Measurements from ENCODE around the gene NREP. TPM values are rescaled to one million over a fixed set of nuclear protein-coding genes. Genes with fewer than 3 reads are reported as not detected.

NREP gene
- total RNA-seq, 1 experiment from 2014 or later = 160 TPM

- no peak for TF ChIP-seq NR1H2 (CRISPR knock-in tag; IDR thresholded peaks at IDR 0.05)
- TF ChIP-seq, protein P1, sequence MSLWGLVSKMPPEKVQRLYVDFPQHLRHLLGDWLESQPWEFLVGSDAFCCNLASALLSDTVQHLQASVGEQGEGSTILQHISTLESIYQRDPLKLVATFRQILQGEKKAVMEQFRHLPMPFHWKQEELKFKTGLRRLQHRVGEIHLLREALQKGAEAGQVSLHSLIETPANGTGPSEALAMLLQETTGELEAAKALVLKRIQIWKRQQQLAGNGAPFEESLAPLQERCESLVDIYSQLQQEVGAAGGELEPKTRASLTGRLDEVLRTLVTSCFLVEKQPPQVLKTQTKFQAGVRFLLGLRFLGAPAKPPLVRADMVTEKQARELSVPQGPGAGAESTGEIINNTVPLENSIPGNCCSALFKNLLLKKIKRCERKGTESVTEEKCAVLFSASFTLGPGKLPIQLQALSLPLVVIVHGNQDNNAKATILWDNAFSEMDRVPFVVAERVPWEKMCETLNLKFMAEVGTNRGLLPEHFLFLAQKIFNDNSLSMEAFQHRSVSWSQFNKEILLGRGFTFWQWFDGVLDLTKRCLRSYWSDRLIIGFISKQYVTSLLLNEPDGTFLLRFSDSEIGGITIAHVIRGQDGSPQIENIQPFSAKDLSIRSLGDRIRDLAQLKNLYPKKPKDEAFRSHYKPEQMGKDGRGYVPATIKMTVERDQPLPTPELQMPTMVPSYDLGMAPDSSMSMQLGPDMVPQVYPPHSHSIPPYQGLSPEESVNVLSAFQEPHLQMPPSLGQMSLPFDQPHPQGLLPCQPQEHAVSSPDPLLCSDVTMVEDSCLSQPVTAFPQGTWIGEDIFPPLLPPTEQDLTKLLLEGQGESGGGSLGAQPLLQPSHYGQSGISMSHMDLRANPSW (CRISPR knock-in tag; conservative IDR thresholded peaks at IDR 0.05; ENCODE audit: low read depth) = no peak
These were observed 58.9 kb downstream of the NREP start (continued) for GRCh38 chr5:111697881-111698757.

DNA sequence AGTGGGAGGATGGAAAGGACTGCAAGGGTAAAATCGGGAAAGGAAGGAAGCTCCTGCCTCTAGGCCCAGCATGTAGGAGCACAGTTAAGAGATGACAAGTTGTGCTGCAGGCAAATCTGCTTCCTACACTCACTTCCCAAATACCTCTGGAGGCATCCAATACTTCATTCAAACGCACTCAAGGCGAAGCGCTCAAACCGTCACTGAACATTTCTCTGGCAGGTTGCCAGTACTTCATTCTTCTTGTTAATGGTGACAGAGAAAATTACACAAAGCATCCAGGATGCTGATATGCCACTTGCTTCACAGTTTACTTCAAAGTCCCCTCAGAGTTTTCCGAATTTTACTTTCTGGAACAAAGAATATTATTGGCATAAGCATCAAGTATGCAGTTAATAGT lies 59.8 kb downstream of the NREP start:
- Mint-ChIP-seq H3K4me3 (no peak overlapping the region), H3K27ac (no peak overlapping the region), H3K36me3 (no peaks in the 10 kb centered on the region), H3K9me3 (no peaks in the 10 kb centered on the region), H3K4me1 (peaks cover 25% of the 10 kb centered on the region), H3K27me3 (ENCODE audit: low read depth) (no peaks in the 10 kb centered on the region)
- ChIA-PET POLR2A (no interaction called here), CTCF (no interaction called here)
- no peak for ATAC-seq
- no peak for DNase-seq (ENCODE audit: low spot score)
- no peak for TF ChIP-seq ZNF425 (CRISPR knock-in tag; conservative IDR thresholded peaks at IDR 0.05)
- TF ChIP-seq MYBL2 (CRISPR knock-in tag; IDR thresholded peaks at IDR 0.05) = no peak
- TF ChIP-seq TEAD1 (CRISPR knock-in tag; IDR thresholded peaks at IDR 0.05) = no peak
- no peak for TF ChIP-seq ZBTB21 (CRISPR knock-in tag; IDR thresholded peaks at IDR 0.05; ENCODE audit: borderline replicate concordance)
- TF ChIP-seq, protein P2, sequence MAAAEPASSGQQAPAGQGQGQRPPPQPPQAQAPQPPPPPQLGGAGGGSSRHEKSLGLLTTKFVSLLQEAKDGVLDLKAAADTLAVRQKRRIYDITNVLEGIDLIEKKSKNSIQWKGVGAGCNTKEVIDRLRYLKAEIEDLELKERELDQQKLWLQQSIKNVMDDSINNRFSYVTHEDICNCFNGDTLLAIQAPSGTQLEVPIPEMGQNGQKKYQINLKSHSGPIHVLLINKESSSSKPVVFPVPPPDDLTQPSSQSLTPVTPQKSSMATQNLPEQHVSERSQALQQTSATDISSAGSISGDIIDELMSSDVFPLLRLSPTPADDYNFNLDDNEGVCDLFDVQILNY (CRISPR knock-in tag; IDR thresholded peaks at IDR 0.05) = no peak
- TF ChIP-seq, protein P3, sequence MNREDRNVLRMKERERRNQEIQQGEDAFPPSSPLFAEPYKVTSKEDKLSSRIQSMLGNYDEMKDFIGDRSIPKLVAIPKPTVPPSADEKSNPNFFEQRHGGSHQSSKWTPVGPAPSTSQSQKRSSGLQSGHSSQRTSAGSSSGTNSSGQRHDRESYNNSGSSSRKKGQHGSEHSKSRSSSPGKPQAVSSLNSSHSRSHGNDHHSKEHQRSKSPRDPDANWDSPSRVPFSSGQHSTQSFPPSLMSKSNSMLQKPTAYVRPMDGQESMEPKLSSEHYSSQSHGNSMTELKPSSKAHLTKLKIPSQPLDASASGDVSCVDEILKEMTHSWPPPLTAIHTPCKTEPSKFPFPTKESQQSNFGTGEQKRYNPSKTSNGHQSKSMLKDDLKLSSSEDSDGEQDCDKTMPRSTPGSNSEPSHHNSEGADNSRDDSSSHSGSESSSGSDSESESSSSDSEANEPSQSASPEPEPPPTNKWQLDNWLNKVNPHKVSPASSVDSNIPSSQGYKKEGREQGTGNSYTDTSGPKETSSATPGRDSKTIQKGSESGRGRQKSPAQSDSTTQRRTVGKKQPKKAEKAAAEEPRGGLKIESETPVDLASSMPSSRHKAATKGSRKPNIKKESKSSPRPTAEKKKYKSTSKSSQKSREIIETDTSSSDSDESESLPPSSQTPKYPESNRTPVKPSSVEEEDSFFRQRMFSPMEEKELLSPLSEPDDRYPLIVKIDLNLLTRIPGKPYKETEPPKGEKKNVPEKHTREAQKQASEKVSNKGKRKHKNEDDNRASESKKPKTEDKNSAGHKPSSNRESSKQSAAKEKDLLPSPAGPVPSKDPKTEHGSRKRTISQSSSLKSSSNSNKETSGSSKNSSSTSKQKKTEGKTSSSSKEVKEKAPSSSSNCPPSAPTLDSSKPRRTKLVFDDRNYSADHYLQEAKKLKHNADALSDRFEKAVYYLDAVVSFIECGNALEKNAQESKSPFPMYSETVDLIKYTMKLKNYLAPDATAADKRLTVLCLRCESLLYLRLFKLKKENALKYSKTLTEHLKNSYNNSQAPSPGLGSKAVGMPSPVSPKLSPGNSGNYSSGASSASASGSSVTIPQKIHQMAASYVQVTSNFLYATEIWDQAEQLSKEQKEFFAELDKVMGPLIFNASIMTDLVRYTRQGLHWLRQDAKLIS (CRISPR knock-in tag; IDR thresholded peaks at IDR 0.05; ENCODE audit: borderline replicate concordance) = no peak
- no peak for TF ChIP-seq GRHL2 (CRISPR knock-in tag; IDR thresholded peaks at IDR 0.05; ENCODE audit: insufficient replicate concordance, severe bottlenecking)
- TF ChIP-seq NR2C2 (CRISPR knock-in tag; IDR thresholded peaks at IDR 0.05) = no peak
- no peak for TF ChIP-seq ZNF396 (CRISPR knock-in tag; IDR thresholded peaks at IDR 0.05; ENCODE audit: borderline replicate concordance)
- TF ChIP-seq ZNF317 (CRISPR knock-in tag; IDR thresholded peaks at IDR 0.05; ENCODE audit: borderline replicate concordance, low read depth) = no peak
- TF ChIP-seq AR (CRISPR knock-in tag; IDR thresholded peaks at IDR 0.05) = no peak
- no peak for TF ChIP-seq GABPB1 (CRISPR knock-in tag; IDR thresholded peaks at IDR 0.05)
- TF ChIP-seq KAT7 (CRISPR knock-in tag; IDR thresholded peaks at IDR 0.05; ENCODE audit: borderline replicate concordance) = no peak
- TF ChIP-seq CREB1 (CRISPR knock-in tag; IDR thresholded peaks at IDR 0.05) = no peak
- TF ChIP-seq NR3C1 (CRISPR knock-in tag; conservative IDR thresholded peaks at IDR 0.05; ENCODE audit: low read depth) = no peak
- no peak for TF ChIP-seq IRF1 (CRISPR knock-in tag; IDR thresholded peaks at IDR 0.05)
- TF ChIP-seq NFE2L1 (CRISPR knock-in tag; IDR thresholded peaks at IDR 0.05) = no peak
- no peak for TF ChIP-seq TEAD4 (CRISPR knock-in tag; IDR thresholded peaks at IDR 0.05)

All from WTC11 (cell line).